B cell (primary cell): Measurements from ENCODE around the gene RNF181.

Source experiments
- CTCF ChIP-seq: fragments of 200-600 bp; IDR thresholded peaks from one replicate; pipeline ENCODE4 v1.8.0; 2022; ENCODE audit warnings: antibody characterized with exemption, mild to moderate bottlenecking
- EZH2 ChIP-seq: IDR thresholded peaks from 2 replicates; pipeline ENCODE4 v1.6.1; 2012; ENCODE audit warnings: borderline replicate concordance, low read depth, mild to moderate bottlenecking, moderate library complexity, low read length; ENCODE audit not compliant: insufficient read depth, poor library complexity, severe bottlenecking

GRCh38 chr2:85600235-85600575 lies 4.7 kb downstream of the RNF181 start:
- TF ChIP-seq CTCF = no peak
- no peak for TF ChIP-seq EZH2
